ENCODE data around the gene EMX2. TPM values are rescaled to one million over a fixed set of nuclear protein-coding genes. Genes with fewer than 3 reads are reported as not detected.
A peak's percentile ranks its signal among the peaks of the same experiment; 100 is the strongest.

Gene EMX2
- total RNA-seq (1 to 10 TPM; 1.5 to 1.6 TPM), polyA plus RNA-seq (not detected)
- long read RNA-seq, donor 1: 0 reads
- long read RNA-seq, donor 2, partial matches to known transcripts: 0 of 2 reads
- long read RNA-seq, donor 2, other reads (novel, unspliced or antisense): 1 of 2 reads

- H3K27me3 ChIP-seq (ENCODE audit: control insufficient read depth in 1 of 2, insufficient read depth in 2 of 2, low read length in 1 of 2): peaks cover 0 to 2% of the 10 kb centered on the region in 2 donors
- H3K4me3 ChIP-seq (ENCODE audit: low read length in 2 of 2): peak within 1 kb of the TSS in 1 of 2 donors; percentile 29
- DNase-seq (no peak), ATAC-seq (ENCODE audit: low FRiP score) (no peak)
- H3K27ac ChIP-seq (ENCODE audit: low read depth in 1 of 2, low read length in 2 of 2): no peak within 1 kb of the TSS
- 11 to 15% methylated on average over 21 to 26 of the region's 26 CpGs for WGBS, 2 donors
- no peaks in the 10 kb centered on the region for H3K9me3 ChIP-seq (ENCODE audit: control insufficient read depth, low read length)
- no peaks in the 10 kb centered on the region for H3K36me3 ChIP-seq (ENCODE audit: control insufficient read depth in 1 of 2, insufficient read depth in 2 of 2, low read length in 1 of 2)
- intact Hi-C loops (cut with DNase I): loop anchor here in 1 of 2 donors (10.0 kb wide), 1 partner anchor 502 kb away; the partner anchor contains the start of gene RAB11FIP2
- no peaks in the 10 kb centered on the region for H3K4me1 ChIP-seq (ENCODE audit: control insufficient read depth in 1 of 2, insufficient read depth in 2 of 2, low read length in 2 of 2)
Observed at GRCh38 chr10:117542706-117543224, at the start of gene EMX2. Gene EMX2, plus strand, starts transcription at chr10:117542746. Its CDS starts 522 bp downstream, at chr10:117543268.

- H3K4me1 ChIP-seq (ENCODE audit: control insufficient read depth in 1 of 2, insufficient read depth in 2 of 2, low read length in 2 of 2): no peaks in the 10 kb centered on the region
- H3K27ac ChIP-seq (ENCODE audit: low read depth in 1 of 2, low read length in 2 of 2): no peak overlapping the region
- DNase-seq (no peak), ATAC-seq (ENCODE audit: low FRiP score) (no peak)
- WGBS, 2 donors: 48 to 50% methylated on average over 5 of the region's 5 CpGs
- H3K36me3 ChIP-seq (ENCODE audit: control insufficient read depth in 1 of 2, insufficient read depth in 2 of 2, low read length in 1 of 2): no peaks in the 10 kb centered on the region
- H3K27me3 ChIP-seq (ENCODE audit: control insufficient read depth in 1 of 2, insufficient read depth in 2 of 2, low read length in 1 of 2): no peaks in the 10 kb centered on the region
- H3K4me3 ChIP-seq (ENCODE audit: low read length in 2 of 2): no peak overlapping the region
- intact Hi-C loops (cut with DNase I): loop anchor here (1.0 to 10.0 kb wide), 7 partner anchors 54 to 969 kb away; no protein-coding TSS in a partner anchor
- no peaks in the 10 kb centered on the region for H3K9me3 ChIP-seq (ENCODE audit: control insufficient read depth, low read length)
Observed at GRCh38 chr10:117496031-117496430, 46.5 kb upstream of the EMX2 start.

- Histone ChIP-seq H3K9me3 (ENCODE audit: control insufficient read depth, low read length) (no peaks in the 10 kb centered on the region), H3K4me3 (ENCODE audit: low read length in 2 of 2) (no peak overlapping the region), H3K27me3 (ENCODE audit: control insufficient read depth in 1 of 2, insufficient read depth in 2 of 2, low read length in 1 of 2) (no peaks in the 10 kb centered on the region), H3K27ac (ENCODE audit: low read depth in 1 of 2, low read length in 2 of 2) (no peak overlapping the region), H3K36me3 (ENCODE audit: control insufficient read depth in 1 of 2, insufficient read depth in 2 of 2, low read length in 1 of 2) (no peaks in the 10 kb centered on the region), H3K4me1 (ENCODE audit: control insufficient read depth in 1 of 2, insufficient read depth in 2 of 2, low read length in 2 of 2) (no peaks in the 10 kb centered on the region)
- WGBS, 2 donors: 5 to 6% methylated on average over 17 of the region's 17 CpGs
- peak; percentile 80 to 94 for DNase-seq
- intact Hi-C loops (cut with DNase I): loop anchor here (1.0 to 10.0 kb wide), 7 partner anchors 54 to 968 kb away; no protein-coding TSS in a partner anchor
- ATAC-seq (ENCODE audit: low FRiP score): peak; percentile 92
Observed at GRCh38 chr10:117496616-117497028, 45.9 kb upstream of the EMX2 start.

GRCh38 chr10:117497736-117498135 lies 44.8 kb upstream of the EMX2 start:
- intact Hi-C loops (cut with DNase I): loop anchor here (2.0 to 10.0 kb wide), 6 partner anchors 55 to 967 kb away; no protein-coding TSS in a partner anchor
- no peaks in the 10 kb centered on the region for H3K27me3 ChIP-seq (ENCODE audit: control insufficient read depth in 1 of 2, insufficient read depth in 2 of 2, low read length in 1 of 2)
- no peaks in the 10 kb centered on the region for H3K4me1 ChIP-seq (ENCODE audit: control insufficient read depth in 1 of 2, insufficient read depth in 2 of 2, low read length in 2 of 2)
- 83 to 85% methylated on average over 6 of the region's 6 CpGs for WGBS, 2 donors
- no peaks in the 10 kb centered on the region for H3K9me3 ChIP-seq (ENCODE audit: control insufficient read depth, low read length)
- no peak overlapping the region for H3K4me3 ChIP-seq (ENCODE audit: low read length in 2 of 2)
- H3K27ac ChIP-seq (ENCODE audit: low read depth in 1 of 2, low read length in 2 of 2): no peak overlapping the region
- H3K36me3 ChIP-seq (ENCODE audit: control insufficient read depth in 1 of 2, insufficient read depth in 2 of 2, low read length in 1 of 2): no peaks in the 10 kb centered on the region
- ATAC-seq (ENCODE audit: low FRiP score) (no peak), DNase-seq (no peak)

GRCh38 chr10:117499248-117500105 lies 43.1 kb upstream of the EMX2 start:
- WGBS, 2 donors: 87% methylated on average over 12 of the region's 12 CpGs
- H3K27ac ChIP-seq (ENCODE audit: low read depth in 1 of 2, low read length in 2 of 2): no peak overlapping the region

GRCh38 chr10:117500456-117500855 lies 42.1 kb upstream of the EMX2 start:
- Histone ChIP-seq H3K36me3 (ENCODE audit: control insufficient read depth in 1 of 2, insufficient read depth in 2 of 2, low read length in 1 of 2) (no peaks in the 10 kb centered on the region), H3K27ac (ENCODE audit: low read depth in 1 of 2, low read length in 2 of 2) (no peak overlapping the region), H3K9me3 (ENCODE audit: control insufficient read depth, low read length) (no peaks in the 10 kb centered on the region), H3K4me3 (ENCODE audit: low read length in 2 of 2) (no peak overlapping the region), H3K4me1 (ENCODE audit: control insufficient read depth in 1 of 2, insufficient read depth in 2 of 2, low read length in 2 of 2) (no peaks in the 10 kb centered on the region), H3K27me3 (ENCODE audit: control insufficient read depth in 1 of 2, insufficient read depth in 2 of 2, low read length in 1 of 2) (no peaks in the 10 kb centered on the region)
- 84 to 91% methylated on average over 5 of the region's 5 CpGs for WGBS, 2 donors
- DNase-seq: no peak
- no peak for ATAC-seq (ENCODE audit: low FRiP score)
- intact Hi-C loops (cut with DNase I): no loop called here

More at GRCh38 chr10:117499248-117500105, 43.1 kb upstream of the EMX2 start:
- H3K4me3 ChIP-seq (ENCODE audit: low read length in 2 of 2): no peak overlapping the region
- DNase-seq (no peak), ATAC-seq (ENCODE audit: low FRiP score) (no peak)
- no peaks in the 10 kb centered on the region for H3K9me3 ChIP-seq (ENCODE audit: control insufficient read depth, low read length)
- intact Hi-C loops (cut with DNase I): loop anchor here (5.0 to 10.0 kb wide), 5 partner anchors 57 to 965 kb away; no protein-coding TSS in a partner anchor
- no peaks in the 10 kb centered on the region for H3K4me1 ChIP-seq (ENCODE audit: control insufficient read depth in 1 of 2, insufficient read depth in 2 of 2, low read length in 2 of 2)
- H3K36me3 ChIP-seq (ENCODE audit: control insufficient read depth in 1 of 2, insufficient read depth in 2 of 2, low read length in 1 of 2): no peaks in the 10 kb centered on the region
- no peaks in the 10 kb centered on the region for H3K27me3 ChIP-seq (ENCODE audit: control insufficient read depth in 1 of 2, insufficient read depth in 2 of 2, low read length in 1 of 2)

GRCh38 chr10:117501460-117502035 lies 41.0 kb upstream of the EMX2 start:
- no peaks in the 10 kb centered on the region for H3K27me3 ChIP-seq (ENCODE audit: control insufficient read depth in 1 of 2, insufficient read depth in 2 of 2, low read length in 1 of 2)

GRCh38 chr10:117502421-117503243 lies 39.9 kb upstream of the EMX2 start:
- WGBS, 2 donors: 70 to 77% methylated on average over 10 of the region's 10 CpGs
- ATAC-seq (ENCODE audit: low FRiP score) (no peak), DNase-seq (no peak)
- Histone ChIP-seq H3K27ac (ENCODE audit: low read depth in 1 of 2, low read length in 2 of 2) (no peak overlapping the region), H3K36me3 (ENCODE audit: control insufficient read depth in 1 of 2, insufficient read depth in 2 of 2, low read length in 1 of 2) (no peaks in the 10 kb centered on the region), H3K27me3 (ENCODE audit: control insufficient read depth in 1 of 2, insufficient read depth in 2 of 2, low read length in 1 of 2) (no peaks in the 10 kb centered on the region), H3K9me3 (ENCODE audit: control insufficient read depth, low read length) (no peaks in the 10 kb centered on the region), H3K4me3 (ENCODE audit: low read length in 2 of 2) (no peak overlapping the region), H3K4me1 (ENCODE audit: control insufficient read depth in 1 of 2, insufficient read depth in 2 of 2, low read length in 2 of 2) (no peaks in the 10 kb centered on the region)
- intact Hi-C loops (cut with DNase I): no loop called here

More at GRCh38 chr10:117501460-117502035, 41.0 kb upstream of the EMX2 start:
- intact Hi-C loops (cut with DNase I): no loop called here
- Histone ChIP-seq H3K9me3 (ENCODE audit: control insufficient read depth, low read length) (no peaks in the 10 kb centered on the region), H3K27ac (ENCODE audit: low read depth in 1 of 2, low read length in 2 of 2) (no peak overlapping the region), H3K4me3 (ENCODE audit: low read length in 2 of 2) (no peak overlapping the region), H3K4me1 (ENCODE audit: control insufficient read depth in 1 of 2, insufficient read depth in 2 of 2, low read length in 2 of 2) (no peaks in the 10 kb centered on the region), H3K36me3 (ENCODE audit: control insufficient read depth in 1 of 2, insufficient read depth in 2 of 2, low read length in 1 of 2) (no peaks in the 10 kb centered on the region)
- peak; percentile 16 for ATAC-seq (ENCODE audit: low FRiP score)
- DNase-seq: no peak
- WGBS, 2 donors: 89 to 93% methylated on average over 10 to 12 of the region's 12 CpGs
